HepG2 (cell line): ENCODE results near the gene TUBB4B. TPM values are rescaled to one million over a fixed set of nuclear protein-coding genes. Genes with fewer than 3 reads are reported as not detected.

Source experiments
- AGO2 ChIP-seq: fragments of 200-400 bp; formaldehyde crosslinking; optimal IDR thresholded peaks from 2 replicates; pipeline ENCODE3; 2017; ENCODE audit warnings: mild to moderate bottlenecking, low read depth, low read length, moderate library complexity
- FIP1L1 ChIP-seq: fragments of 200-400 bp; formaldehyde crosslinking; IDR thresholded peaks from 2 replicates; pipeline ENCODE4 v1.6.1; 2018; ENCODE audit warnings: low read depth, mild to moderate bottlenecking, low read length, moderate library complexity, borderline replicate concordance; ENCODE audit not compliant: insufficient read depth
- HOXA5 ChIP-seq: sonication (generic); formaldehyde crosslinking; IDR thresholded peaks from 2 replicates; pipeline ENCODE4 v1.4.0; 2020; ENCODE audit warnings: missing genetic modification reagents
- MNT ChIP-seq: fragments of 450-650 bp; IDR thresholded peaks from 2 replicates; pipeline ENCODE4 v1.6.1; 2016
- PITX1 ChIP-seq: sonication (generic); formaldehyde crosslinking; IDR thresholded peaks from 2 replicates; pipeline ENCODE4 v1.5.1; 2020; ENCODE audit warnings: mild to moderate bottlenecking, missing genetic modification reagents
- SP5 ChIP-seq: IDR thresholded peaks from 2 replicates; pipeline ENCODE4 v1.6.1; 2016; ENCODE audit warnings: low read depth, borderline replicate concordance
- TFE3 ChIP-seq: IDR thresholded peaks from 2 replicates; pipeline ENCODE4 v1.6.1; 2016
- U2AF1 ChIP-seq: fragments of 200-400 bp; formaldehyde crosslinking; optimal IDR thresholded peaks from 2 replicates; pipeline ENCODE3; 2017; ENCODE audit warnings: mild to moderate bottlenecking, low read depth, low read length
- ZBTB14 ChIP-seq: sonication (generic); formaldehyde crosslinking; IDR thresholded peaks from 2 replicates; pipeline ENCODE4 v1.4.0; 2020; ENCODE audit warnings: missing genetic modification reagents
- ZKSCAN8 ChIP-seq: IDR thresholded peaks from 2 replicates; pipeline ENCODE4 v1.6.1; 2016; ENCODE audit warnings: borderline replicate concordance, missing genetic modification reagents, missing compliant biosample characterization
- ZNF142 ChIP-seq: sonication (generic); formaldehyde crosslinking; IDR thresholded peaks from 2 replicates; pipeline ENCODE4 v1.4.0; 2020; ENCODE audit warnings: missing genetic modification reagents
- ZNF496 ChIP-seq: sonication (generic); formaldehyde crosslinking; IDR thresholded peaks from 2 replicates; pipeline ENCODE4 v1.8.1; 2023; ENCODE audit warnings: mild to moderate bottlenecking, moderate library complexity, missing genetic modification reagents; ENCODE audit not compliant: insufficient replicate concordance
- ZNF710 ChIP-seq: sonication (generic); formaldehyde crosslinking; IDR thresholded peaks from 2 replicates; pipeline ENCODE4 v1.5.0; 2020; ENCODE audit warnings: mild to moderate bottlenecking, missing genetic modification reagents, borderline replicate concordance
- ZNF83 ChIP-seq: sonication (generic); formaldehyde crosslinking; IDR thresholded peaks from 2 replicates; pipeline ENCODE4 v1.4.0; 2020; ENCODE audit warnings: missing genetic modification reagents, mild to moderate bottlenecking, borderline replicate concordance
- ZNF878 ChIP-seq: sonication (generic); formaldehyde crosslinking; IDR thresholded peaks from 2 replicates; pipeline ENCODE4 v1.8.1; 2023; ENCODE audit warnings: mild to moderate bottlenecking, missing genetic modification reagents, moderate library complexity
- polyA plus RNA-seq, 8 experiments: library from polyadenylated mRNA; depleted of rRNA in 3 of 8; stranded (reverse) in 7 of 8; unstranded in 1 of 8; fragments of >200 nt; fragmentation: Illumina TruSeq in 4 of 8; extraction: Trizol in 4 of 8; gene quantifications; 2 replicates each; pipeline versions ENCODE4 v1.2.1 to v1.2.3, GENCODE V29; 2011 to 2016; ENCODE audit warnings: low read depth in 4 of 8, missing spikeins in 1 of 8, mixed read lengths in 1 of 8; ENCODE audit not compliant: insufficient read depth in 1 of 8
- total RNA-seq, 5 experiments: library from RNA; depleted of rRNA; stranded (reverse); fragments of >200 nt; fragmentation: Illumina TruSeq; extraction: Trizol; gene quantifications; 2 replicates each; pipeline ENCODE4 v1.2.3, GENCODE V29; 2016; ENCODE audit warnings: low read depth in 1 of 5

TUBB4B gene
- total and polyA plus RNA-seq, 2 of the 13 experiments (the other 11 are each of a cell fraction or from before 2014, with no cell fraction given) = 182 to 412 TPM

GRCh38 chr9:137205126-137206069, 35.7 kb upstream of the TUBB4B start, which contains the start of the genes NDOR1 and TMEM203 (continued):
- TF ChIP-seq FIP1L1 = no peak
- TF ChIP-seq MNT = 0 out of 2 replicates have a peak, but pooled peaks have one; percentile 18
- no peak for TF ChIP-seq ZNF142 (CRISPR knock-in tag)
- TF ChIP-seq HOXA5 (CRISPR knock-in tag) = peak; percentile 73; the same call in 1 of the 2 replicates
- no peak for TF ChIP-seq ZNF878 (CRISPR knock-in tag)
- TF ChIP-seq U2AF1 = no peak
- TF ChIP-seq ZNF496 = no peak
- peak; percentile 58; the same call in 1 of the 2 replicates for TF ChIP-seq SP5 (CRISPR knock-in tag)
- no peak for TF ChIP-seq ZNF83
- peak; percentile 37; the same call in 1 of the 2 replicates for TF ChIP-seq ZBTB14
- TF ChIP-seq ZNF710 = peak; percentile 59
- TF ChIP-seq ZKSCAN8 (CRISPR knock-in tag) = no peak
- TF ChIP-seq PITX1 (CRISPR knock-in tag) = peak; percentile 29; the same call in 1 of the 2 replicates
- peak; percentile 64 for TF ChIP-seq AGO2
- TF ChIP-seq TFE3 (CRISPR knock-in tag) = 0 out of 2 replicates have a peak, but pooled peaks have one; percentile 19
